PC-3 (cell line): ENCODE data around the gene CTXN1. TPM values are rescaled to one million over a fixed set of nuclear protein-coding genes. Genes with fewer than 3 reads are reported as not detected.

Experiments
- ATAC-seq: fragments of 200-7000 bp; cut with Tn5 transposase; 2 replicates; pipeline ENCODE4 v1.9.1; 2020; ENCODE audit warnings: mild to moderate bottlenecking, moderate library complexity
- BruUV-seq: library from RNA; stranded (reverse); fragments of 400-500 nt; replicated peaks from 2 replicates; lab custom pipeline; 2021; lab: Mats Ljungman, UMichigan
- CTCF ChIA-PET: fragments of 300-600 bp; sonication (Branson Sonifier 250); formaldehyde crosslinking; loops from one replicate; lab custom pipeline; 2022; ENCODE audit warnings: antibody characterized with exemption; lab: Charles Lee
- POLR2A ChIA-PET: fragments of 300-600 bp; sonication (Branson Sonifier 250); formaldehyde crosslinking; loops from one replicate; lab custom pipeline; 2022; ENCODE audit warnings: antibody characterized with exemption; ENCODE audit not compliant: unreplicated experiment; lab: Charles Lee
- DNase-seq: peaks from one replicate; pipeline ENCODE4 v3.0.0-alpha.2; 2015
- H2AFZ ChIP-seq: fragments of 300-600 bp; sonication (generic); 2 replicates; pipeline ENCODE4 v1.6.0; 2016; ENCODE audit warnings: antibody characterized with exemption, low read length
- H3F3A ChIP-seq: fragments of 300-600 bp; sonication (generic); one replicate; pipeline ENCODE4 v1.6.0; 2017; ENCODE audit warnings: antibody characterized with exemption, low read length, control low read depth, mild to moderate bottlenecking; ENCODE audit not compliant: unreplicated experiment
- H3K27ac ChIP-seq: fragments of 300-600 bp; sonication (generic); 2 replicates; pipeline ENCODE4 v1.5.1; 2016; ENCODE audit warnings: mild to moderate bottlenecking, low read length
- H3K27me3 ChIP-seq: fragments of 300-600 bp; sonication (generic); 2 replicates; pipeline ENCODE4 v1.6.1; 2016; ENCODE audit warnings: low read length, mixed read lengths
- H3K36me3 ChIP-seq: fragments of 300-600 bp; sonication (generic); 2 replicates; pipeline ENCODE4 v1.6.1; 2016; ENCODE audit warnings: low read depth, mixed run types, low read length, mixed read lengths
- H3K4me1 ChIP-seq: fragments of 300-600 bp; sonication (generic); 2 replicates; pipeline ENCODE4 v1.5.1; 2016; ENCODE audit warnings: low read length; ENCODE audit not compliant: insufficient read depth
- H3K4me2 ChIP-seq: fragments of 300-600 bp; sonication (generic); 2 replicates; pipeline ENCODE4 v1.6.0; 2016; ENCODE audit warnings: low read length
- H3K4me3 ChIP-seq: fragments of 300-600 bp; sonication (generic); 2 replicates; pipeline ENCODE4 v1.5.1; 2016; ENCODE audit warnings: mild to moderate bottlenecking, low read length, mixed read lengths
- H3K79me2 ChIP-seq: fragments of 300-600 bp; sonication (generic); 2 replicates; pipeline ENCODE4 v1.6.1; 2017; ENCODE audit warnings: low read length, mixed read lengths
- H3K9ac ChIP-seq: fragments of 300-600 bp; sonication (generic); 2 replicates; pipeline ENCODE4 v1.6.0; 2016; ENCODE audit warnings: mild to moderate bottlenecking, low read length
- H3K9me2 ChIP-seq: fragments of 300-600 bp; sonication (generic); replicated peaks from 2 replicates; pipeline ENCODE4 v1.6.1; 2016; ENCODE audit warnings: mixed run types, low read length, mixed read lengths
- H3K9me3 ChIP-seq: fragments of 300-600 bp; sonication (generic); 2 replicates; pipeline ENCODE4 v1.6.1; 2016; ENCODE audit warnings: low read length, mixed read lengths
- H4K20me1 ChIP-seq: fragments of 300-600 bp; sonication (generic); 2 replicates; pipeline ENCODE4 v1.6.1; 2016; ENCODE audit warnings: low read length, mixed read lengths
- EZH2 ChIP-seq: fragments of 300-600 bp; sonication (generic); IDR thresholded peaks from one replicate; pipeline ENCODE4 v1.6.1; 2017; ENCODE audit warnings: antibody characterized with exemption, mild to moderate bottlenecking, low read length; ENCODE audit not compliant: unreplicated experiment
- EZH2phosphoT487 ChIP-seq: fragments of 300-600 bp; sonication (generic); IDR thresholded peaks from 2 replicates; pipeline ENCODE4 v1.6.1; 2018; ENCODE audit warnings: mild to moderate bottlenecking, antibody characterized with exemption, low read length, borderline replicate concordance
- intact Hi-C: fragments of 100-400 bp; cut with micrococcal nuclease; formaldehyde crosslinking; loops from 2 replicates; pipeline ENCODE4 v1.9.0; 2023
- total RNA-seq: library from RNA; depleted of rRNA; stranded (reverse); fragments of >200 nt; gene quantifications from 2 replicates; pipeline ENCODE4 v1.2.3, GENCODE V29; 2014
- TF ChIP-seq, protein P1 (sequence below): fragments of 300-600 bp; sonication (generic); conservative IDR thresholded peaks from 2 replicates; pipeline ENCODE4 v1.5.1; 2017; ENCODE audit warnings: antibody characterized with exemption, low read depth, mild to moderate bottlenecking, low read length

Gene CTXN1
- total RNA-seq, 1 experiment from 2014 or later = 11.4 TPM

- Histone ChIP-seq H3K27ac (no peak overlapping the region), H3F3A (no peaks in the 10 kb centered on the region), H3K4me3 (no peak overlapping the region), H3K27me3 (no peaks in the 10 kb centered on the region), H3K4me2 (no peak overlapping the region), H4K20me1 (0 out of 2 replicates have a peak, but pooled peaks cover 3% of the 10 kb centered on the region), H3K9me3 (no peaks in the 10 kb centered on the region), H3K4me1 (peaks cover 8% of the 10 kb centered on the region; the same call in 1 of the 2 replicates), H3K9me2 (no peaks in the 10 kb centered on the region), H2AFZ (no peak overlapping the region), H3K9ac (no peak overlapping the region), H3K79me2 (no peaks in the 10 kb centered on the region), H3K36me3 (peaks cover 47% of the 10 kb centered on the region)
- ATAC-seq (no peak), DNase-seq (no peak)
- ChIA-PET POLR2A (no interaction called here), CTCF (no interaction called here)
- TF ChIP-seq EZH2phosphoT487 (no peak), EZH2 (no peak)
- TF ChIP-seq, protein P1, sequence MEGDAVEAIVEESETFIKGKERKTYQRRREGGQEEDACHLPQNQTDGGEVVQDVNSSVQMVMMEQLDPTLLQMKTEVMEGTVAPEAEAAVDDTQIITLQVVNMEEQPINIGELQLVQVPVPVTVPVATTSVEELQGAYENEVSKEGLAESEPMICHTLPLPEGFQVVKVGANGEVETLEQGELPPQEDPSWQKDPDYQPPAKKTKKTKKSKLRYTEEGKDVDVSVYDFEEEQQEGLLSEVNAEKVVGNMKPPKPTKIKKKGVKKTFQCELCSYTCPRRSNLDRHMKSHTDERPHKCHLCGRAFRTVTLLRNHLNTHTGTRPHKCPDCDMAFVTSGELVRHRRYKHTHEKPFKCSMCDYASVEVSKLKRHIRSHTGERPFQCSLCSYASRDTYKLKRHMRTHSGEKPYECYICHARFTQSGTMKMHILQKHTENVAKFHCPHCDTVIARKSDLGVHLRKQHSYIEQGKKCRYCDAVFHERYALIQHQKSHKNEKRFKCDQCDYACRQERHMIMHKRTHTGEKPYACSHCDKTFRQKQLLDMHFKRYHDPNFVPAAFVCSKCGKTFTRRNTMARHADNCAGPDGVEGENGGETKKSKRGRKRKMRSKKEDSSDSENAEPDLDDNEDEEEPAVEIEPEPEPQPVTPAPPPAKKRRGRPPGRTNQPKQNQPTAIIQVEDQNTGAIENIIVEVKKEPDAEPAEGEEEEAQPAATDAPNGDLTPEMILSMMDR = no peak
- no TSS peak for BruUV-seq
- intact Hi-C loops = no loop called here
Observed at GRCh38 chr19:7969555-7969939, 43.6 kb upstream of the CTXN1 start.

- Histone ChIP-seq H3K36me3 (peaks cover 46% of the 10 kb centered on the region), H3K4me2 (no peak overlapping the region), H3K4me1 (peaks cover 8% of the 10 kb centered on the region; the same call in 1 of the 2 replicates), H3K9me3 (no peaks in the 10 kb centered on the region), H3K79me2 (no peaks in the 10 kb centered on the region), H3F3A (no peaks in the 10 kb centered on the region), H3K27ac (no peak overlapping the region), H3K27me3 (no peaks in the 10 kb centered on the region), H4K20me1 (0 out of 2 replicates have a peak, but pooled peaks cover 3% of the 10 kb centered on the region), H3K9ac (no peak overlapping the region), H3K4me3 (no peak overlapping the region), H3K9me2 (no peaks in the 10 kb centered on the region), H2AFZ (no peak overlapping the region)
- POLR2A ChIA-PET = no interaction called here
- TF ChIP-seq, protein P1 = no peak
- TF ChIP-seq EZH2phosphoT487 (no peak), EZH2 (no peak)
- intact Hi-C loops = no loop called here
- ATAC-seq = no peak
- no TSS peak for BruUV-seq
- CTCF ChIA-PET = interaction anchor here (0.6 kb wide), 1 partner anchor 92 kb away, joined by 5 read pairs; no protein-coding TSS in a partner anchor
- no peak for DNase-seq
Observed at GRCh38 chr19:7968796-7969554, 43.0 kb upstream of the CTXN1 start.
